Left colon (tissue), 2 donors: ENCODE measurements around the gene ATP11C. TPM values are rescaled to one million over a fixed set of nuclear protein-coding genes. Genes with fewer than 3 reads are reported as not detected.
"Not testable (repeated sequence)": the region's sequence is repeated elsewhere in the genome, so short reads cannot be mapped to it uniquely, and the experiment has no call there.

ENCODE experiments used
- ATAC-seq: fragments of 200-7000 bp; cut with Tn5 transposase; one replicate; pipeline ENCODE4 v1.9.1; 2020; ENCODE audit warnings: mild to moderate bottlenecking, moderate library complexity
- DNase-seq, 2 donors: peaks; one replicate each; pipeline ENCODE4 v3.0.0-alpha.2; 2020
- intact Hi-C, 2 donors: fragments of 100-400 bp; cut with DNase I in 1 of 2; cut with micrococcal nuclease in 1 of 2; formaldehyde crosslinking; loops; one replicate each; pipeline versions ENCODE4 v1.11.2 to v1.14.0; 2022; cut with DNase I, micrococcal nuclease
- total RNA-seq, 2 donors: library from RNA; stranded (reverse); fragmentation: NEBNext Ultra II Directional; extraction: Animal tissue kit (Norgen Biotek cat#: 25700); gene quantifications; one replicate each; pipeline ENCODE4 v1.2.1, GENCODE V29; 2021
- donor health status: DM: no; HTN: no; CAD: no.
- donor health status: DM: yes; HTN: yes; CAD: no.

The ATP11C gene
- total RNA-seq, 2 donors from 2014 or later = 12.8 to 13.3 TPM

GRCh38 chrX:139930401-139930800 lies 2.5 kb downstream of the ATP11C start:
- ATAC-seq (no peak), DNase-seq (no peak)
- intact Hi-C loops = no loop called here

GRCh38 chrX:139929876-139930275 lies 3.0 kb downstream of the ATP11C start:
- no peak for DNase-seq
- ATAC-seq = no peak
- intact Hi-C loops = no loop called here

- intact Hi-C loops = no loop called here
- ATAC-seq = no peak
- DNase-seq = no peak
Measured at GRCh38 chrX:139924696-139925095, 8.2 kb downstream of the ATP11C start.

- intact Hi-C loops = no loop called here
- DNase-seq (no peak), ATAC-seq (peak; percentile 30)
Measured at GRCh38 chrX:139924069-139924695, 8.7 kb downstream of the ATP11C start.

GRCh38 chrX:139921142-139921541 lies 11.7 kb downstream of the ATP11C start:
- ATAC-seq, intact Hi-C loops, DNase-seq: not testable (repeated sequence)

- intact Hi-C loops = no loop called here
- DNase-seq (no peak), ATAC-seq (no peak)
Measured at GRCh38 chrX:139920316-139920715, 12.5 kb downstream of the ATP11C start.

- intact Hi-C loops = no loop called here
- no peak for DNase-seq
- no peak for ATAC-seq
Measured at GRCh38 chrX:139914421-139914820, 18.4 kb downstream of the ATP11C start.

- intact Hi-C loops = no loop called here
- no peak for DNase-seq
- ATAC-seq = no peak
Measured at GRCh38 chrX:139909712-139910111, 23.1 kb downstream of the ATP11C start.

- no peak for DNase-seq
- intact Hi-C loops = no loop called here
- ATAC-seq = no peak
Measured at GRCh38 chrX:139907078-139907477, 25.8 kb downstream of the ATP11C start.

- no peak for DNase-seq
- intact Hi-C loops = no loop called here
- ATAC-seq = no peak
Measured at GRCh38 chrX:139905743-139906142, 27.1 kb downstream of the ATP11C start.

GRCh38 chrX:139905051-139905450 lies 27.8 kb downstream of the ATP11C start:
- DNase-seq (no peak), ATAC-seq (no peak)
- intact Hi-C loops = no loop called here

- intact Hi-C loops = no loop called here
- no peak for DNase-seq
- peak; percentile 75 for ATAC-seq
Measured at GRCh38 chrX:139903210-139903609, 29.6 kb downstream of the ATP11C start.

GRCh38 chrX:139902559-139902958 lies 30.3 kb downstream of the ATP11C start:
- no peak for DNase-seq
- intact Hi-C loops = no loop called here
- ATAC-seq = peak; percentile 43

GRCh38 chrX:139898334-139898733 lies 34.5 kb downstream of the ATP11C start:
- intact Hi-C loops = no loop called here
- DNase-seq (no peak), ATAC-seq (no peak)

- DNase-seq = no peak
- no peak for ATAC-seq
Measured at GRCh38 chrX:139892512-139892911, 40.3 kb downstream of the ATP11C start.

GRCh38 chrX:139890991-139891700 lies 41.7 kb downstream of the ATP11C start:
- no peak for DNase-seq
- intact Hi-C loops = no loop called here
- peak; percentile 38 for ATAC-seq

More at GRCh38 chrX:139892512-139892911, 40.3 kb downstream of the ATP11C start:
- intact Hi-C loops = no loop called here

- DNase-seq (no peak), ATAC-seq (no peak)
Measured at GRCh38 chrX:139889760-139890159, 43.1 kb downstream of the ATP11C start.

GRCh38 chrX:139883984-139884383 lies 48.9 kb downstream of the ATP11C start:
- ATAC-seq = no peak
- DNase-seq = no peak
- intact Hi-C loops = no loop called here

More at GRCh38 chrX:139889760-139890159, 43.1 kb downstream of the ATP11C start:
- intact Hi-C loops = no loop called here

GRCh38 chrX:139882299-139882698 lies 50.6 kb downstream of the ATP11C start:
- DNase-seq (no peak), ATAC-seq (no peak)
- intact Hi-C loops = no loop called here

GRCh38 chrX:139881572-139881971 lies 51.3 kb downstream of the ATP11C start:
- no peak for ATAC-seq
- intact Hi-C loops = no loop called here
- DNase-seq = no peak

- DNase-seq (no peak), ATAC-seq (no peak)
- intact Hi-C loops = no loop called here
Measured at GRCh38 chrX:139881130-139881529, 51.7 kb downstream of the ATP11C start.
